ENCODE data around the gene SIGLEC5.

Gene SIGLEC5

GRCh38 chr19:51627491-51628138 is 2.6 kb downstream of the SIGLEC5 start:
- DNase-seq = no peak

- no peak for DNase-seq
Measured at GRCh38 chr19:51626675-51627074, 3.5 kb downstream of the SIGLEC5 start.

- DNase-seq = no peak
Measured at GRCh38 chr19:51621178-51621577, 9.0 kb downstream of the SIGLEC5 start.

GRCh38 chr19:51615991-51616390 is 14.2 kb downstream of the SIGLEC5 start:
- DNase-seq = no peak

- no peak for DNase-seq
Measured at GRCh38 chr19:51614789-51615188, 15.4 kb downstream of the SIGLEC5 start.

GRCh38 chr19:51610576-51610975 is 19.6 kb downstream of the SIGLEC5 start:
- DNase-seq = no peak

- DNase-seq = peak; percentile 67 to 77
Measured at GRCh38 chr19:51607920-51608562, 22.2 kb downstream of the SIGLEC5 start.

- peak in 1 of 2 donors; percentile 27 for DNase-seq
Measured at GRCh38 chr19:51607077-51607476, 23.1 kb downstream of the SIGLEC5 start.

- no peak for DNase-seq
Measured at GRCh38 chr19:51602189-51602854, 27.9 kb downstream of the SIGLEC5 start.

GRCh38 chr19:51600940-51601580 is 29.1 kb downstream of the SIGLEC5 start:
- no peak for DNase-seq

- no peak for DNase-seq
Measured at GRCh38 chr19:51599084-51599483, 31.1 kb downstream of the SIGLEC5 start.

- DNase-seq = no peak
Measured at GRCh38 chr19:51598159-51598915, 31.9 kb downstream of the SIGLEC5 start.

- no peak for DNase-seq
Measured at GRCh38 chr19:51595190-51596175, 34.7 kb downstream of the SIGLEC5 start.

- DNase-seq = no peak
Measured at GRCh38 chr19:51594774-51595109, 35.5 kb downstream of the SIGLEC5 start.

- peak; percentile 94 to 95 for DNase-seq
Measured at GRCh38 chr19:51593969-51594773, 36.0 kb downstream of the SIGLEC5 start.

GRCh38 chr19:51593138-51593890 is 36.9 kb downstream of the SIGLEC5 start:
- DNase-seq = no peak

- DNase-seq = no peak
Measured at GRCh38 chr19:51592521-51592920, 37.7 kb downstream of the SIGLEC5 start.

- DNase-seq = no peak
Measured at GRCh38 chr19:51590441-51590840, 39.8 kb downstream of the SIGLEC5 start.

- no peak for DNase-seq
Measured at GRCh38 chr19:51589511-51589910, 40.7 kb downstream of the SIGLEC5 start.
